ENCODE data around the gene FGFR2. TPM values are rescaled to one million over a fixed set of nuclear protein-coding genes. Genes with fewer than 3 reads are reported as not detected.
A peak's percentile ranks its signal among the peaks of the same experiment; 100 is the strongest.

Gene FGFR2
- total RNA-seq, 4 donors from 2014 or later: 22.5 to 58.0 (median 44.4) TPM

- 35 to 39% methylated on average over 5 to 6 of the region's 6 CpGs for WGBS, 2 donors
These were observed 57.4 kb downstream of the FGFR2 start for GRCh38 chr10:121540732-121541395.

GRCh38 chr10:121539786-121540185, 58.5 kb downstream of the FGFR2 start:
- Histone ChIP-seq H3K27me3 (no peaks in the 10 kb centered on the region), H3K27ac (no peak overlapping the region), H3K4me1 (peaks cover 0 to 46% (median 9%) of the 10 kb centered on the region in 3 donors), H3K36me3 (peaks cover 0 to 20% (median 0%) of the 10 kb centered on the region in 3 donors), H3K4me3 (no peak overlapping the region), H3K9me3 (no peaks in the 10 kb centered on the region)
- intact Hi-C loops (cut with DNase I): no loop called here
- 79 to 86% methylated on average over 5 to 7 of the region's 7 CpGs for whole genome bisulfite sequencing, 2 donors
- TF ChIP-seq POLR2A (IDR thresholded peaks at IDR 0.05) (no peak), CTCF (IDR thresholded peaks at IDR 0.05) (no peak)
- DNase-seq: no peak

More at GRCh38 chr10:121540732-121541395, 57.4 kb downstream of the FGFR2 start:
- Histone ChIP-seq H3K27me3 (no peaks in the 10 kb centered on the region), H3K4me1 (peaks cover 0 to 36% (median 8%) of the 10 kb centered on the region in 3 donors), H3K36me3 (peaks cover 0 to 26% (median 0%) of the 10 kb centered on the region in 3 donors), H3K4me3 (no peak overlapping the region), H3K27ac (no peak overlapping the region), H3K9me3 (no peaks in the 10 kb centered on the region)
- TF ChIP-seq POLR2A (IDR thresholded peaks at IDR 0.05) (no peak), CTCF (IDR thresholded peaks at IDR 0.05) (no peak)
- no peak for DNase-seq
- intact Hi-C loops (cut with DNase I): no loop called here

- intact Hi-C loops (cut with DNase I): no loop called here
- Histone ChIP-seq H3K27ac (peak overlapping the region; percentile 15 to 68 (median 45)), H3K9me3 (no peaks in the 10 kb centered on the region), H3K36me3 (peaks cover 0 to 15% (median 0%) of the 10 kb centered on the region in 3 donors), H3K4me3 (no peak overlapping the region), H3K4me1 (peaks cover 6 to 59% (median 21%) of the 10 kb centered on the region in 3 donors), H3K27me3 (no peaks in the 10 kb centered on the region)
- WGBS, 2 donors: 48 to 54% methylated on average over 7 to 8 of the region's 8 CpGs
- no peak for DNase-seq
- TF ChIP-seq CTCF (IDR thresholded peaks at IDR 0.05) (no peak), POLR2A (IDR thresholded peaks at IDR 0.05) (no peak)
These were observed 61.8 kb downstream of the FGFR2 start for GRCh38 chr10:121536310-121536913.

GRCh38 chr10:121535381-121535780, 62.9 kb downstream of the FGFR2 start:
- peaks cover 0 to 15% (median 0%) of the 10 kb centered on the region in 3 donors for H3K36me3 ChIP-seq
- intact Hi-C loops (cut with DNase I): no loop called here
- H3K27ac ChIP-seq: peak overlapping the region in 2 of 4 donors; percentile 35 to 68
- no peaks in the 10 kb centered on the region for H3K27me3 ChIP-seq
- no peak for TF ChIP-seq POLR2A (IDR thresholded peaks at IDR 0.05)
- TF ChIP-seq CTCF (IDR thresholded peaks at IDR 0.05): no peak
- DNase-seq: no peak
- H3K4me1 ChIP-seq: peaks cover 6 to 59% (median 24%) of the 10 kb centered on the region in 3 donors
- no peak overlapping the region for H3K4me3 ChIP-seq
- H3K9me3 ChIP-seq: no peaks in the 10 kb centered on the region
- 81 to 90% methylated on average over 6 to 7 of the region's 8 CpGs for WGBS, 2 donors

- no peak for DNase-seq
These were observed 65.9 kb downstream of the FGFR2 start for GRCh38 chr10:121532292-121532864.

More at GRCh38 chr10:121532292-121532864, 65.9 kb downstream of the FGFR2 start:
- peaks cover 0 to under 1% (median 0%) of the 10 kb centered on the region in 3 donors for H3K36me3 ChIP-seq
- H3K27me3 ChIP-seq: no peaks in the 10 kb centered on the region
- no peaks in the 10 kb centered on the region for H3K9me3 ChIP-seq
- H3K4me1 ChIP-seq: peaks cover 6 to 82% (median 28%) of the 10 kb centered on the region in 3 donors
- intact Hi-C loops (cut with DNase I): no loop called here
- H3K4me3 ChIP-seq: no peak overlapping the region
- WGBS, 2 donors: 41 to 50% methylated on average over 12 to 13 of the region's 13 CpGs
- H3K27ac ChIP-seq: peak overlapping the region in 2 of 4 donors; percentile 49 to 53
- TF ChIP-seq CTCF (IDR thresholded peaks at IDR 0.05): no peak
- no peak for TF ChIP-seq POLR2A (IDR thresholded peaks at IDR 0.05)
